ENCODE results near the gene PRICKLE1. TPM values are rescaled to one million over a fixed set of nuclear protein-coding genes. Genes with fewer than 3 reads are reported as not detected.

PRICKLE1 gene
- total and polyA plus RNA-seq, 10 of the 15 experiments (the other 5 are each of a cell fraction or from before 2014, with no cell fraction given), result 0.47 to 2.8 (median 0.86) TPM

GRCh38 chr12:42627151-42627550 lies 37.6 kb upstream of the PRICKLE1 start:
- H3K27me3 ChIP-seq (replicated peaks in 1 of 2; ENCODE audit: control insufficient read depth in 2 of 2, insufficient read depth in 2 of 2, low read length in 1 of 2), result no peaks in the 10 kb centered on the region
- no peaks in the 10 kb centered on the region for H3K36me3 ChIP-seq (ENCODE audit: control insufficient read depth in 2 of 2, insufficient read depth in 2 of 2, low read length in 1 of 2)
- DNase-seq (ENCODE audit: low read depth, low spot score) (no peak), ATAC-seq (no peak), FAIRE-seq (no peak)
- POLR2A ChIA-PET, result no interaction called here
- no peak overlapping the region for H3K27ac ChIP-seq (ENCODE audit: control insufficient read depth, insufficient read depth)
- H3K4me2 ChIP-seq (ENCODE audit: control insufficient read depth, insufficient read depth), result no peak overlapping the region
- 17% methylated on average over 6 of the region's 6 CpGs for WGBS (ENCODE audit: insufficient coverage, insufficient replicate concordance, low lambda C conversion rate, missing lambda C conversion rate)
- no peaks in the 10 kb centered on the region for H3K79me2 ChIP-seq (ENCODE audit: control insufficient read depth, insufficient read depth, low read length)
- BruUV-seq (replicated peaks), result no TSS peak
- in situ Hi-C loops (cut with MboI), result no loop called here
- TF ChIP-seq SKIL (IDR thresholded peaks at IDR 0.05; ENCODE audit: low read depth, poor library complexity, severe bottlenecking) (no peak), RFX5 (IDR thresholded peaks at IDR 0.05; ENCODE audit: low read depth, low read length) (no peak), IRF3 (IDR thresholded peaks at IDR 0.05) (no peak), CBX3 (IDR thresholded peaks at IDR 0.05; ENCODE audit: borderline replicate concordance, low read depth) (no peak), BACH1 (IDR thresholded peaks at IDR 0.05; ENCODE audit: borderline replicate concordance) (no peak), BHLHE40 (IDR thresholded peaks at IDR 0.05; ENCODE audit: borderline replicate concordance in 1 of 2, low read depth in 2 of 2, low read length in 1 of 2) (no peak), SPI1 (IDR thresholded peaks at IDR 0.05; ENCODE audit: borderline replicate concordance, insufficient read depth, low read depth, low read length) (no peak), POLR2AphosphoS2 (IDR thresholded peaks at IDR 0.05; ENCODE audit: low read depth, low read length) (no peak), RELA (IDR thresholded peaks at IDR 0.05; ENCODE audit: borderline replicate concordance, partially characterized antibody) (no peak)
- TF ChIP-seq, protein P1, sequence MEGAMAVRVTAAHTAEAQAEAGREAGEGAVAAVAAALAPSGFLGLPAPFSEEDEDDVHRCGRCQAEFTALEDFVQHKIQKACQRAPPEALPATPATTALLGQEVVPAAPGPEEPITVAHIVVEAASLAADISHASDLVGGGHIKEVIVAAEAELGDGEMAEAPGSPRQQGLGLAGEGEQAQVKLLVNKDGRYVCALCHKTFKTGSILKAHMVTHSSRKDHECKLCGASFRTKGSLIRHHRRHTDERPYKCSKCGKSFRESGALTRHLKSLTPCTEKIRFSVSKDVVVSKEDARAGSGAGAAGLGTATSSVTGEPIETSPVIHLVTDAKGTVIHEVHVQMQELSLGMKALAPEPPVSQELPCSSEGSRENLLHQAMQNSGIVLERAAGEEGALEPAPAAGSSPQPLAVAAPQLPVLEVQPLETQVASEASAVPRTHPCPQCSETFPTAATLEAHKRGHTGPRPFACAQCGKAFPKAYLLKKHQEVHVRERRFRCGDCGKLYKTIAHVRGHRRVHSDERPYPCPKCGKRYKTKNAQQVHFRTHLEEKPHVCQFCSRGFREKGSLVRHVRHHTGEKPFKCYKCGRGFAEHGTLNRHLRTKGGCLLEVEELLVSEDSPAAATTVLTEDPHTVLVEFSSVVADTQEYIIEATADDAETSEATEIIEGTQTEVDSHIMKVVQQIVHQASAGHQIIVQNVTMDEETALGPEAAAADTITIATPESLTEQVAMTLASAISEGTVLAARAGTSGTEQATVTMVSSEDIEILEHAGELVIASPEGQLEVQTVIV (IDR thresholded peaks at IDR 0.05; ENCODE audit: borderline replicate concordance, partially characterized antibody), result no peak
- intact Hi-C loops (cut with micrococcal nuclease; ENCODE audit: unreplicated experiment), result no loop called here
- no peak overlapping the region for H2AFZ ChIP-seq (ENCODE audit: control insufficient read depth, low read depth, low read length)
- H3K9ac ChIP-seq (ENCODE audit: control insufficient read depth, insufficient read depth, low read length), result no peak overlapping the region
- RAD21 ChIA-PET (ENCODE audit: unreplicated experiment), result no interaction called here
- no peaks in the 10 kb centered on the region for H4K20me1 ChIP-seq (ENCODE audit: control insufficient read depth, insufficient read depth)
- CTCF ChIA-PET, result interaction anchor here (1.0 kb wide), 1 partner anchor 11 kb away, joined by 3 read pairs; no protein-coding TSS in a partner anchor
- H3K9me3 ChIP-seq (replicated peaks; ENCODE audit: control insufficient read depth, insufficient read depth, low read length), result no peaks in the 10 kb centered on the region
- H3K4me1 ChIP-seq (ENCODE audit: control insufficient read depth, insufficient read depth, low read length), result no peaks in the 10 kb centered on the region
- no peak overlapping the region for H3K4me3 ChIP-seq
- SMC1A ChIA-PET (ENCODE audit: uncharacterized antibody, unreplicated experiment), result no interaction called here

Measured in GM12878 (cell line).